WTC11 (cell line): ENCODE results near the gene ITIH5.

Experiments used
- SMAD4 ChIP-seq: sonication (generic); formaldehyde crosslinking; IDR thresholded peaks from 2 replicates; pipeline ENCODE4 v1.8.0; 2022; ENCODE audit warnings: mild to moderate bottlenecking, missing genetic modification reagents
- TF ChIP-seq, protein P1 (sequence below): fragments of 200-600 bp; IDR thresholded peaks from 2 replicates; pipeline ENCODE4 v1.8.0; 2022; ENCODE audit warnings: antibody characterized with exemption
- TF ChIP-seq, protein P2 (sequence below): sonication (generic); formaldehyde crosslinking; IDR thresholded peaks from 2 replicates; pipeline ENCODE4 v1.8.1; 2023; ENCODE audit warnings: mild to moderate bottlenecking, missing genetic modification reagents, moderate library complexity
- TF ChIP-seq, protein P3 (sequence below): sonication (generic); formaldehyde crosslinking; IDR thresholded peaks from 2 replicates; pipeline ENCODE4 v1.8.1; 2022; ENCODE audit warnings: low read depth, missing genetic modification reagents, borderline replicate concordance

DNA sequence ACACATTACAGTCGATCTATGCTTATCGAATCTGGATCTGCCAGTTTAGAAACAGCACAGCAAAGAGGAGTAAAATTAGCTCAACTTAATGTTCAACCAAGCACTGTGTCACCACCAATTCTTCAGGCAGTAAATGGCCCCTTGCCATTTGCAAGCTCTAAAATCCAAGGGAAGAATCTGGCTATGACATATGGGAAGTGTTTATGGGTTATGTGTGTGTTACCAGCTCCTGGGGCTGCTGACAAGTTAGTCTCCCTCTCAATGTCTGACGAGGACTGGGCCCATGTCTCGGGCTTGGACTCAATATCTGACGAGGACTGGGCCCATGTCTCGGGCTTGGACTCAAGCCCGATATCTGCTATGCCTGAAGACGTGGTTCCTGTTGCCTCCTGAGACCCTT, 30.7 kb upstream of the ITIH5 start:
- TF ChIP-seq, protein P1, sequence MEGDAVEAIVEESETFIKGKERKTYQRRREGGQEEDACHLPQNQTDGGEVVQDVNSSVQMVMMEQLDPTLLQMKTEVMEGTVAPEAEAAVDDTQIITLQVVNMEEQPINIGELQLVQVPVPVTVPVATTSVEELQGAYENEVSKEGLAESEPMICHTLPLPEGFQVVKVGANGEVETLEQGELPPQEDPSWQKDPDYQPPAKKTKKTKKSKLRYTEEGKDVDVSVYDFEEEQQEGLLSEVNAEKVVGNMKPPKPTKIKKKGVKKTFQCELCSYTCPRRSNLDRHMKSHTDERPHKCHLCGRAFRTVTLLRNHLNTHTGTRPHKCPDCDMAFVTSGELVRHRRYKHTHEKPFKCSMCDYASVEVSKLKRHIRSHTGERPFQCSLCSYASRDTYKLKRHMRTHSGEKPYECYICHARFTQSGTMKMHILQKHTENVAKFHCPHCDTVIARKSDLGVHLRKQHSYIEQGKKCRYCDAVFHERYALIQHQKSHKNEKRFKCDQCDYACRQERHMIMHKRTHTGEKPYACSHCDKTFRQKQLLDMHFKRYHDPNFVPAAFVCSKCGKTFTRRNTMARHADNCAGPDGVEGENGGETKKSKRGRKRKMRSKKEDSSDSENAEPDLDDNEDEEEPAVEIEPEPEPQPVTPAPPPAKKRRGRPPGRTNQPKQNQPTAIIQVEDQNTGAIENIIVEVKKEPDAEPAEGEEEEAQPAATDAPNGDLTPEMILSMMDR = no peak
- no peak for TF ChIP-seq SMAD4 (CRISPR knock-in tag)
- TF ChIP-seq, protein P2, sequence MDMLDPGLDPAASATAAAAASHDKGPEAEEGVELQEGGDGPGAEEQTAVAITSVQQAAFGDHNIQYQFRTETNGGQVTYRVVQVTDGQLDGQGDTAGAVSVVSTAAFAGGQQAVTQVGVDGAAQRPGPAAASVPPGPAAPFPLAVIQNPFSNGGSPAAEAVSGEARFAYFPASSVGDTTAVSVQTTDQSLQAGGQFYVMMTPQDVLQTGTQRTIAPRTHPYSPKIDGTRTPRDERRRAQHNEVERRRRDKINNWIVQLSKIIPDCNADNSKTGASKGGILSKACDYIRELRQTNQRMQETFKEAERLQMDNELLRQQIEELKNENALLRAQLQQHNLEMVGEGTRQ (CRISPR knock-in tag) = no peak
- TF ChIP-seq, protein P3, sequence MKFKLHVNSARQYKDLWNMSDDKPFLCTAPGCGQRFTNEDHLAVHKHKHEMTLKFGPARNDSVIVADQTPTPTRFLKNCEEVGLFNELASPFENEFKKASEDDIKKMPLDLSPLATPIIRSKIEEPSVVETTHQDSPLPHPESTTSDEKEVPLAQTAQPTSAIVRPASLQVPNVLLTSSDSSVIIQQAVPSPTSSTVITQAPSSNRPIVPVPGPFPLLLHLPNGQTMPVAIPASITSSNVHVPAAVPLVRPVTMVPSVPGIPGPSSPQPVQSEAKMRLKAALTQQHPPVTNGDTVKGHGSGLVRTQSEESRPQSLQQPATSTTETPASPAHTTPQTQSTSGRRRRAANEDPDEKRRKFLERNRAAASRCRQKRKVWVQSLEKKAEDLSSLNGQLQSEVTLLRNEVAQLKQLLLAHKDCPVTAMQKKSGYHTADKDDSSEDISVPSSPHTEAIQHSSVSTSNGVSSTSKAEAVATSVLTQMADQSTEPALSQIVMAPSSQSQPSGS (CRISPR knock-in tag) = no peak
